IMR-90 (cell line): ENCODE measurements around the gene GNL1. TPM values are rescaled to one million over a fixed set of nuclear protein-coding genes. Genes with fewer than 3 reads are reported as not detected.
"Not testable (repeated sequence)": the region's sequence is repeated elsewhere in the genome, so short reads cannot be mapped to it uniquely, and the experiment has no call there.

Source experiments
- ATAC-seq: fragments of 200-7000 bp; cut with Tn5 transposase; 2 replicates; pipeline ENCODE4 v1.9.1; 2020; ENCODE audit warnings: low read depth, mild to moderate bottlenecking, moderate library complexity
- BruUV-seq: library from RNA; stranded (reverse); fragments of 400-500 nt; replicated peaks from 2 replicates; lab custom pipeline; 2021; lab: Mats Ljungman, UMichigan
- CTCF ChIA-PET: fragments of 300-600 bp; formaldehyde crosslinking; extraction: SDS; loops from one replicate; lab custom pipeline; 2021; ENCODE audit warnings: antibody characterized with exemption; lab: Yijun Ruan, JAX
- POLR2A ChIA-PET: fragments of 300-600 bp; sonication (Branson Sonifier 250); formaldehyde crosslinking; loops from one replicate; lab custom pipeline; 2022; ENCODE audit warnings: antibody characterized with exemption; ENCODE audit not compliant: unreplicated experiment; lab: Charles Lee
- DNase-seq: peaks from one replicate; pipeline ENCODE4 v3.0.0; 2013
- H2AFZ ChIP-seq: replicated peaks from 2 replicates; pipeline ENCODE3; 2013; ENCODE audit warnings: low read length, mild to moderate bottlenecking; ENCODE audit not compliant: poor library complexity
- H2AK5ac ChIP-seq: 2 replicates; pipeline ENCODE4 v1.6.1; 2013; ENCODE audit warnings: low read depth, low read length, inconsistent platforms
- H2AK9ac ChIP-seq: replicated peaks from 2 replicates; pipeline ENCODE3; 2013; ENCODE audit warnings: mild to moderate bottlenecking, low read depth, low read length, moderate library complexity; ENCODE audit not compliant: poor library complexity
- H2BK120ac ChIP-seq: 2 replicates; pipeline ENCODE4 v1.6.1; 2013; ENCODE audit warnings: low read depth, low read length, inconsistent platforms
- H2BK15ac ChIP-seq: 3 replicates; pipeline ENCODE4 v1.6.1; 2013; ENCODE audit warnings: low read depth, low read length, inconsistent platforms
- H2BK20ac ChIP-seq: 2 replicates; pipeline ENCODE4 v1.6.1; 2013; ENCODE audit warnings: low read depth, mild to moderate bottlenecking, inconsistent platforms, low read length, moderate library complexity
- H2BK5ac ChIP-seq: 2 replicates; pipeline ENCODE4 v1.6.1; 2013; ENCODE audit warnings: mild to moderate bottlenecking, low read depth, low read length, inconsistent platforms; ENCODE audit not compliant: poor library complexity, severe bottlenecking
- H3K14ac ChIP-seq: replicated peaks from 2 replicates; pipeline ENCODE4 v1.6.1; 2013; ENCODE audit warnings: low read depth, low read length, inconsistent platforms
- H3K18ac ChIP-seq: 2 replicates; pipeline ENCODE4 v1.6.1; 2013; ENCODE audit warnings: low read depth, low read length, control low read depth
- H3K23ac ChIP-seq: 2 replicates; pipeline ENCODE4 v1.6.1; 2013; ENCODE audit warnings: low read depth, low read length, inconsistent platforms
- H3K27ac ChIP-seq: 2 replicates; pipeline ENCODE4 v1.5.1; 2013; ENCODE audit warnings: mild to moderate bottlenecking, control low read depth, low read length; ENCODE audit not compliant: insufficient read depth
- H3K27me3 ChIP-seq: 2 replicates; pipeline ENCODE4 v1.6.1; 2013; ENCODE audit warnings: low read length; ENCODE audit not compliant: control insufficient read depth, insufficient read depth
- H3K36me3 ChIP-seq: 2 replicates; pipeline ENCODE4 v1.6.1; 2013; ENCODE audit warnings: low read length, mixed read lengths; ENCODE audit not compliant: control insufficient read depth, insufficient read depth
- H3K4ac ChIP-seq: 2 replicates; pipeline ENCODE4 v1.6.1; 2013; ENCODE audit warnings: low read depth, low read length, inconsistent platforms
- H3K4me1 ChIP-seq: 2 replicates; pipeline ENCODE4 v1.6.1; 2013; ENCODE audit warnings: low read length, mixed read lengths; ENCODE audit not compliant: control insufficient read depth, insufficient read depth
- H3K4me2 ChIP-seq: 2 replicates; pipeline ENCODE4 v1.6.1; 2013; ENCODE audit warnings: low read depth, mild to moderate bottlenecking, control low read depth, low read length, moderate library complexity
- H3K4me3 ChIP-seq: 2 replicates; pipeline ENCODE4 v1.5.1; 2013; ENCODE audit warnings: low read depth, mild to moderate bottlenecking, control low read depth, low read length, moderate library complexity; ENCODE audit not compliant: insufficient read depth
- H3K56ac ChIP-seq: 2 replicates; pipeline ENCODE4 v1.6.1; 2013; ENCODE audit warnings: low read length, inconsistent platforms; ENCODE audit not compliant: insufficient read depth; ENCODE audit errors: extremely low read depth
- H3K79me1 ChIP-seq, 2 experiments: 2 replicates each; pipeline ENCODE4 v1.6.1; 2013; ENCODE audit warnings: low read length in 2 of 2, inconsistent platforms in 1 of 2, low read depth in 1 of 2
- H3K9ac ChIP-seq: 2 replicates; pipeline ENCODE4 v1.6.1; 2013; ENCODE audit warnings: low read depth, low read length, control low read depth
- H3K9me1 ChIP-seq: 2 replicates; pipeline ENCODE4 v1.6.1; 2013; ENCODE audit warnings: low read length, inconsistent platforms; ENCODE audit not compliant: insufficient read depth
- H3K9me3 ChIP-seq: 2 replicates; pipeline ENCODE4 v1.6.1; 2013; ENCODE audit warnings: low read length; ENCODE audit not compliant: control insufficient read depth, insufficient read depth
- H4K20me1 ChIP-seq: 2 replicates; pipeline ENCODE4 v1.6.1; 2013; ENCODE audit warnings: low read length, inconsistent platforms; ENCODE audit not compliant: insufficient read depth
- H4K5ac ChIP-seq: 2 replicates; pipeline ENCODE4 v1.6.1; 2013; ENCODE audit warnings: mild to moderate bottlenecking, low read depth, low read length, control low read depth
- H4K8ac ChIP-seq, 2 experiments: 2 replicates each; pipeline ENCODE4 v1.6.1; 2013; ENCODE audit warnings: low read depth in 2 of 2, low read length in 2 of 2, control low read depth in 1 of 2, inconsistent platforms in 1 of 2
- H4K91ac ChIP-seq: 2 replicates; pipeline ENCODE4 v1.6.1; 2013; ENCODE audit warnings: low read depth, low read length, inconsistent platforms; ENCODE audit not compliant: insufficient read depth
- WGBS, 2 experiments: methylation state at CpG; one replicate each; pipeline versions ENCODE4 v1.1.5 to v1.1.7; 2013; ENCODE audit warnings: missing lambda C conversion rate in 2 of 2; ENCODE audit not compliant: insufficient read length in 1 of 2; ENCODE audit errors: extremely low coverage in 2 of 2; 5-methylcytosine and 5-hydroxymethylcytosine counted together
- dilution Hi-C: fragments of 300-500 bp; cut with HindIII; formaldehyde crosslinking; loops from one replicate; pipeline ENCODE4 v1.14.3; 2018; ENCODE audit warnings: low sequenced_read_pairs; ENCODE audit not compliant: unreplicated experiment
- in situ Hi-C: fragments of 300-500 bp; cut with MboI; formaldehyde crosslinking; loops from 3 replicates; pipeline ENCODE4 v1.14.3; 2019; ENCODE audit warnings: low sequenced_read_pairs, inconsistent platforms, mixed read lengths
- intact Hi-C: fragments of 100-400 bp; cut with micrococcal nuclease; formaldehyde crosslinking; loops from 2 replicates; pipeline ENCODE4 v1.10.0; 2022
- polyA plus RNA-seq, 3 experiments: library from polyadenylated mRNA; depleted of rRNA; stranded (reverse); fragments of >200 nt; gene quantifications; 2 replicates each; pipeline ENCODE4 v1.2.3, GENCODE V29; 2012; ENCODE audit warnings: low replicate concordance in 1 of 3
- total RNA-seq: library from RNA; depleted of rRNA; stranded (reverse); fragments of >200 nt; gene quantifications from 2 replicates; pipeline ENCODE4 v1.2.3, GENCODE V29; 2012

Gene GNL1
- total and polyA plus RNA-seq, 2 of the 4 experiments (the other 2 are of a cell fraction) = 40.5 to 44.0 TPM

DNA sequence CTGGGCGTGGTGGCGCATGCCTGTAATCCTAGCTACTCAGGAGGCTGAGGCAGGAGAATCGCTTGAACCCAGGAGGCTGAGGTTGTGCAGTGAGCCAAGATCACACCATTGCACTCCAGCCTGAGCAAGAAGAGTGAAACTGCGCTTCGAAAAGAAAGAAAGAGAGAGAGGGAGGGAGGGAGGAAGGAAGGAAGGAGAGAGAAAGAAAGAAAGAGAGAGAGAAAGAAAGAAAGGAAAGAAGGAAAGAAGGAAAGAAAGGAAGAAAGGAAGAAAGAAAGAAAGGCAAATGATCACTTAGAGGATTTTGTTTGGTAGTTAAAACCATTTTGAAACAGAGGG, 59.1 kb downstream of the GNL1 start:
- not testable (repeated sequence) for H4K20me1 ChIP-seq, H3K4me2 ChIP-seq

More for the DNA sequence above, 59.1 kb downstream of the GNL1 start:
- H2BK15ac ChIP-seq, H3K56ac ChIP-seq, POLR2A ChIA-PET, H2BK120ac ChIP-seq, H3K9ac ChIP-seq, H2AK5ac ChIP-seq, H3K79me1 ChIP-seq, dilution Hi-C loops, intact Hi-C loops, H3K18ac ChIP-seq, H3K27ac ChIP-seq, H2BK5ac ChIP-seq, H3K27me3 ChIP-seq, H2AK9ac ChIP-seq, H3K9me1 ChIP-seq, DNase-seq, ATAC-seq, BruUV-seq, H3K4ac ChIP-seq, H3K4me3 ChIP-seq, H3K14ac ChIP-seq, H2AFZ ChIP-seq, H3K9me3 ChIP-seq, H3K4me1 ChIP-seq, H4K5ac ChIP-seq, H2BK20ac ChIP-seq, H4K91ac ChIP-seq, H3K23ac ChIP-seq, H4K8ac ChIP-seq: not testable (repeated sequence)
- no CpG with 5 or more reads among the region's 5 CpGs for WGBS, 2 experiments
- in situ Hi-C loops = loop anchor here (25.0 kb wide), 1 partner anchor 590 kb away; no protein-coding TSS in a partner anchor
- peaks cover 11% of the 10 kb centered on the region for H3K36me3 ChIP-seq
- CTCF ChIA-PET = interaction anchor here (1.0 kb wide), 1 partner anchor 48 kb away, joined by 4 read pairs; no protein-coding TSS in a partner anchor
